Effector memory CD8-positive, alpha-beta T cell (primary cell): ENCODE measurements around the gene XAB2.

ENCODE experiments used
- ATAC-seq: fragments of 150-1000 bp; cut with Tn5 transposase; replicated peaks from 2 replicates; pipeline ENCODE4 v1.10.0; 2021; ENCODE audit warnings: mild to moderate bottlenecking, moderate library complexity
- DNase-seq, 3 experiments: peaks; one replicate each; pipeline ENCODE4 v3.0.0; 2021
- H3K27ac Mint-ChIP-seq, 2 donors: one replicate each; pipeline ENCODE4 v1.8.0; 2022; ENCODE audit warnings: mild to moderate bottlenecking in 2 of 2, mixed read lengths in 2 of 2, moderate library complexity in 2 of 2
- H3K27me3 Mint-ChIP-seq, 2 donors: one replicate each; pipeline ENCODE4 v1.8.0; 2022; ENCODE audit warnings: mixed read lengths in 2 of 2
- H3K36me3 Mint-ChIP-seq: one replicate; pipeline ENCODE4 v1.8.0; 2022; ENCODE audit warnings: mild to moderate bottlenecking, moderate library complexity, mixed read lengths; ENCODE audit not compliant: insufficient read depth
- H3K4me1 Mint-ChIP-seq, 2 donors: one replicate each; pipeline ENCODE4 v1.8.0; 2022; ENCODE audit warnings: low read depth in 2 of 2, mixed read lengths in 2 of 2
- H3K4me3 Mint-ChIP-seq, 2 donors: one replicate each; pipeline ENCODE4 v1.8.0; 2022; ENCODE audit warnings: mild to moderate bottlenecking in 2 of 2, mixed read lengths in 2 of 2, moderate library complexity in 2 of 2
- H3K9me3 Mint-ChIP-seq, 2 donors: one replicate each; pipeline ENCODE4 v1.8.0; 2022; ENCODE audit warnings: mixed read lengths in 2 of 2
- total RNA-seq, 9 experiments: gene quantifications; one replicate each; lab custom pipeline; 2026; lab: John Stamatoyannopoulos, UW

XAB2 gene
- total RNA-seq = 68.7 to 122 (median 82.5) reads per million in 9 experiments

GRCh38 chr19:7629347-7630054 lies at the start of gene XAB2, which contains the start of gene PET100:
Gene XAB2 (minus strand): TSS chr19:7629545. CDS start chr19:7629527, 18 bp downstream.
Gene PET100 (plus strand): TSS chr19:7629793. CDS start chr19:7629834, 41 bp downstream.
- H3K4me1 Mint-ChIP-seq = peaks cover 31 to 32% of the 10 kb centered on the region in 2 donors
- H3K4me3 Mint-ChIP-seq = peak within 1 kb of the TSS; percentile 94 to 95
- H3K9me3 Mint-ChIP-seq = no peaks in the 10 kb centered on the region
- DNase-seq = peak; percentile 92 to 96 (median 94)
- peaks cover 63% of the 10 kb centered on the region for H3K36me3 Mint-ChIP-seq
- peak within 1 kb of the TSS; percentile 99 to 100 for H3K27ac Mint-ChIP-seq
- H3K27me3 Mint-ChIP-seq = no peaks in the 10 kb centered on the region
- ATAC-seq = peak; percentile 98

- no peak for DNase-seq
- H3K27me3 Mint-ChIP-seq = peaks cover 49 to 63% of the 10 kb centered on the region in 2 donors
- peak overlapping the region in 1 of 2 donors; percentile 57 for H3K27ac Mint-ChIP-seq
- no peaks in the 10 kb centered on the region for H3K9me3 Mint-ChIP-seq
- peaks cover 27 to 40% of the 10 kb centered on the region in 2 donors for H3K4me1 Mint-ChIP-seq
- peaks cover 33% of the 10 kb centered on the region for H3K36me3 Mint-ChIP-seq
- H3K4me3 Mint-ChIP-seq = no peak overlapping the region
- no peak for ATAC-seq
Observed at GRCh38 chr19:7677669-7678311, 48.4 kb upstream of the XAB2 start.

DNA sequence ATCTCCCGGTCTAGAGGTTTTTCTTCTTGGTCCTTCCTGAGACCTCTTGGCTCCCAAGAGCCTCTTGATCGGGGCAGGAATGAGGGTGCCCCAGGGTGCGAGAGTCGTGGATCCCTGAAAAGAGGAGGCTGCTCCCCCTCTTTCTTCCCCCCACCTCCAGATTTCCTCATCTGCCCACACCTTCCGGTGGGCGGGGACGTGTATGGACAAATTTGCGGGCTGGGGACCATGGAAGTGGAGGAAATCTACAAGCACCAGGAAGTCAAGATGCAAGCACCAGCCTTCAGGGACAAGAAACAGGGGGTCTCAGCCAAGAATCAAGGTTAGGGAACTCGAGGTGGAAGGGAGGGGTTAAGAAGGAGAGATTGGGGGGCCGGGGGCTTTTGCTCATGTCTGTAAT lies 47.5 kb upstream of the XAB2 start, which contains the start of gene MCEMP1:
Gene MCEMP1 (plus strand): TSS at position 237 of the 400 bp plus-strand sequence. CDS start 31 bp downstream, at position 268.
- peaks cover 52 to 72% of the 10 kb centered on the region in 2 donors for H3K27me3 Mint-ChIP-seq
- ATAC-seq = no peak
- no peak for DNase-seq
- H3K9me3 Mint-ChIP-seq = no peaks in the 10 kb centered on the region
- H3K36me3 Mint-ChIP-seq = peaks cover 28% of the 10 kb centered on the region
- H3K4me3 Mint-ChIP-seq = peak within 1 kb of the TSS in 1 of 2 donors; percentile 43
- H3K4me1 Mint-ChIP-seq = peaks cover 22 to 35% of the 10 kb centered on the region in 2 donors
- H3K27ac Mint-ChIP-seq = peak within 1 kb of the TSS in 1 of 2 donors; percentile 57

DNA sequence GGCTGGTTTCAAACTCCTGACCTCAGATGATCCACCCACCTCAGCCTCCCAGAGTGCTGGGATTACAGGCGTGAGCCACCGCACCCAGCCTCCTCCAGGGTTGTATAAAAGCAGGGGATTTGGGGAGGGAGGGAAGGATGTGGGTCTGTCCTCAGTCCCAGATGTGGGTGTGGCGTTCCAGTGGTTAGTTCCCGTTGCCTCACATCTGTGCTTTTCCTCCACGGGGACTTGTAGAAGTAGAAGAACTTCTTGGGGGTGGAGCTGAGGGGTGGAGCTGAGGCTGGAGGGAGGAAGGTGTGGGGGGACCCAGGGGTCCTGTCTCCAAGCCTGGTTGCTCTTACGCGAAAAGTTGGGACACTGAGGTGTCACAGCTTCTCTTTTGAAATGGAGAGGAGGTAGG lies 47.0 kb upstream of the XAB2 start:
- Mint-ChIP-seq H3K36me3 (peaks cover 24% of the 10 kb centered on the region), H3K27me3 (peaks cover 57 to 77% of the 10 kb centered on the region in 2 donors), H3K27ac (no peak overlapping the region), H3K4me3 (peak overlapping the region in 1 of 2 donors; percentile 43), H3K4me1 (peaks cover 17 to 31% of the 10 kb centered on the region in 2 donors), H3K9me3 (no peaks in the 10 kb centered on the region)
- DNase-seq (no peak), ATAC-seq (no peak)

DNA sequence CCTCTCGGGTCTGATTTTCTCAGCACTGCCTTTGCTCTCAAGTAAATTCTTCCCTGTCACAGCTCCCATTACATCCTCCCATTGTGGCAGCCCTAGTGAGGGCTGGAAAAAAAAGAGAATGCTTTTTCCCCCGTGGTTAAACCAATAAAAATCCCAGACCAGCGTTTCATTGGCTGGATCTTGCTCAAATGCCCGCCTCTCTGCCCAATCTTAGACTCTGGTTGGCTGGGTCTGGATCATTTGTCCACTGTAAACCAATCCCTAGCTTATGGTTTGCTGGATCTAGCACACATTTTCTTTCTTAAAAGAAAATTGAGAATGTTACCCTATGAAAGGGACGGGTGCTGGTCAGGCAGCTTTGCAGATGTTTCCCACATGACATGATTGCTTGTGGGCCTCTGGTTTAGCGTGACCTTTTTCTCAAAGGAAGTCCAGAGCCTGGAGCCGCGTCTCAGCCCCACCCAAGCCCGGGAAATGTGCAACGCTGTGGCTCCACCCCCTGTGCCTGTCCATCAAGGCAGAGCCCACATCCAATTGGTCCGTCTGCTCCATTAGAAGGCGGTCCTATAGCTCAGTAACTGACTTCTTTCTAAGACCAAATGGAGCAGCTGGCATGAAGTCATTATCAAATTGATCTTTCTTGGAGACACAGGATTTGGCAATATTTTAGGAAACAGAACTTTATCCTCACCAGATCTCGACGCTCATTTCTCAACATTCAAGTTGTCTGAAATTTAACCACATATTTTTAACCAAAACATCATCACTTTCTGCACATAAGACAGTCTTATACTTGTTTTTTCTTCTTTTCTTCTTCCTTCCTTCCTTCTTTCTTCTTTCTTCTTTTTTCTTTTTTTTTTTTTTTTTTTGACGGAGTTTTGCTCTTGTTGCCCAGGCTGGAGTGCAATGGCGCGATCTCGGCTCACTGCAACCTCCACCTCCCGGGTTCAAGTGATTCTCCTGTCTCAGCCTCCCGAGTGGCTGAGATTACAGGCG lies 45.0 kb upstream of the XAB2 start:
- Mint-ChIP-seq H3K4me1 (peaks cover 10 to 28% of the 10 kb centered on the region in 2 donors), H3K9me3 (no peaks in the 10 kb centered on the region), H3K4me3 (no peak overlapping the region), H3K27me3 (peaks cover 74 to 93% of the 10 kb centered on the region in 2 donors), H3K27ac (no peak overlapping the region), H3K36me3 (peaks cover 3% of the 10 kb centered on the region)
- DNase-seq (no peak), ATAC-seq (no peak)

GRCh38 chr19:7672522-7672921 lies 43.2 kb upstream of the XAB2 start:
- ATAC-seq = no peak
- no peak for DNase-seq
- no peak overlapping the region for H3K4me3 Mint-ChIP-seq
- H3K36me3 Mint-ChIP-seq = peaks cover 1% of the 10 kb centered on the region
- no peak overlapping the region for H3K27ac Mint-ChIP-seq
- H3K9me3 Mint-ChIP-seq = no peaks in the 10 kb centered on the region
- H3K27me3 Mint-ChIP-seq = peaks cover 66 to 86% of the 10 kb centered on the region in 2 donors
- H3K4me1 Mint-ChIP-seq = peaks cover 5 to 19% of the 10 kb centered on the region in 2 donors

- Mint-ChIP-seq H3K4me3 (peak overlapping the region in 1 of 2 donors; percentile 19), H3K9me3 (no peaks in the 10 kb centered on the region), H3K36me3 (peaks cover 7% of the 10 kb centered on the region), H3K27ac (peak overlapping the region in 1 of 2 donors; percentile 44), H3K27me3 (peaks cover 62 to 85% of the 10 kb centered on the region in 2 donors), H3K4me1 (peaks cover 5 to 11% of the 10 kb centered on the region in 2 donors)
- DNase-seq (no peak), ATAC-seq (peak; percentile 26)
Observed at GRCh38 chr19:7670790-7671189, 41.4 kb upstream of the XAB2 start.

GRCh38 chr19:7670150-7670783 lies 40.9 kb upstream of the XAB2 start:
- H3K27ac Mint-ChIP-seq = no peak overlapping the region
- H3K9me3 Mint-ChIP-seq = no peaks in the 10 kb centered on the region
- ATAC-seq (peak; percentile 72), DNase-seq (no peak)
- H3K36me3 Mint-ChIP-seq = peaks cover 7% of the 10 kb centered on the region
- peaks cover 64 to 81% of the 10 kb centered on the region in 2 donors for H3K27me3 Mint-ChIP-seq
- peak overlapping the region in 1 of 2 donors; percentile 19 for H3K4me3 Mint-ChIP-seq
- H3K4me1 Mint-ChIP-seq = peaks cover 5 to 11% of the 10 kb centered on the region in 2 donors

DNA sequence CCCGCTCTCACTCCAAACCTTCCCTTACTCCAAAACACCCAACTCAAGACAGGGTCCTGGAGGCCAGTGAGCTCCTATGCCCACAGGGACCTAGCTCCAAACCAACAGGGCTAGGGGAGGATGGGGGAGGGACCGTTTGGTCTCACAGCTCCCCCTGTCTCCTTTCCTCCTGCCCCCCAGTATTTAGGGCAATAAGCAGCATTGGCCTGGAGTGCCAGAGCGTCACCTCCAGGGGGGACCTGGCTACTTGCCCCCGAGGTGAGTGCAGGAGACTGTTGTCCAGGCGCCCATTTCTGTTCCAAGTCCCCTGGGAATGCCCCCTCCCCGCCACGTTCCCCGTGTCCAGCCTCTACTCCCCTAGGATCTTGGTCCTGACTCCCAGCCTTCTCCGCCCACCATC lies 40.3 kb upstream of the XAB2 start:
- H3K4me1 Mint-ChIP-seq = peaks cover 5 to 11% of the 10 kb centered on the region in 2 donors
- ATAC-seq (no peak), DNase-seq (no peak)
- H3K36me3 Mint-ChIP-seq = peaks cover 7% of the 10 kb centered on the region
- no peaks in the 10 kb centered on the region for H3K9me3 Mint-ChIP-seq
- no peak overlapping the region for H3K27ac Mint-ChIP-seq
- H3K4me3 Mint-ChIP-seq = no peak overlapping the region
- H3K27me3 Mint-ChIP-seq = peaks cover 64 to 81% of the 10 kb centered on the region in 2 donors

DNA sequence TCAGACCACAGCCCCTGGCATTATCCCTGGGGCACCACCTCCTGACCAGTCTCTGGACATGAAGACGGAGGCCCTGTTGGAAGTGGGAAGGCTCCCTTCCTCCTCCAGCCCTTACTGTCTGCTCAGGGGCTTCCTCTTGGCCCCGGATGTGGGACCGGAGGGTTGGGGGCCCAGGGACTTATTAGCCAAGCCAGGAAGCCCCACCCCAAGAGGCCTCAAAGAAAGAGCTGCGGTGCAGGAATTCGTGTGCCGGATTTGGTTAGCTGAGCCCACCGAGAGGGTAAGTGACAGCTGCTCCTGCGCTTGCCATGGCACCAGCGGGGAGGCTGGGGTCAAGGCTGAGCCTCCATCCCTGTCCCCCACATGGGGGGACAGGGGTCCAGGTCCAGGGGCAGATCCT lies 39.5 kb upstream of the XAB2 start, which contains the start of gene RETN:
Gene RETN (plus strand): TSS at position 208 of the 400 bp plus-strand sequence. CDS start 278 bp downstream, outside the sequence.
- H3K9me3 Mint-ChIP-seq = no peaks in the 10 kb centered on the region
- H3K36me3 Mint-ChIP-seq = peaks cover 7% of the 10 kb centered on the region
- ATAC-seq (no peak), DNase-seq (no peak)
- H3K4me3 Mint-ChIP-seq = no peak within 1 kb of the TSS
- no peak within 1 kb of the TSS for H3K27ac Mint-ChIP-seq
- H3K27me3 Mint-ChIP-seq = peaks cover 56 to 74% of the 10 kb centered on the region in 2 donors
- H3K4me1 Mint-ChIP-seq = peaks cover 5 to 11% of the 10 kb centered on the region in 2 donors

DNA sequence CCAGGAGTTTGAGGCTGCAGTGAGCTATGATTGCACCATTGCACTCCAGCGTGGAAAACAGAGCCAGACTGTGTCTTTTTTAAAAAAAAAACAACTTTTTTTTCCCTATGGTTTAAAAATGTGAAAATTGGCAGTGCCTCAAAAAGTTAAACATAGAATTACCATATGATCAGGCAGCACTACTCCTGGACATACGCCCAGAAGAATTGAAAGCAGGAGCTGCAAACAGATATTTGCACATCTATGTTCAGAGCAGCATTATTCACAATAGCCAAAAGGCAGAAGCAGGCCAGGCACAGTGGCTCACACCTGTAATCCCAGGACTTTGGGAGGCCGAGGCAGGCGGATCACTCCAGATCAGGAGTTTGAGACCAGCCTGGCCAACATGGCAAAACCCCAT lies 35.7 kb upstream of the XAB2 start:
- Mint-ChIP-seq H3K4me1 (peaks cover under 1 to 3% of the 10 kb centered on the region in 2 donors), H3K27me3 (peaks cover 27 to 45% of the 10 kb centered on the region in 2 donors), H3K36me3 (peaks cover 7% of the 10 kb centered on the region), H3K9me3 (no peaks in the 10 kb centered on the region), H3K27ac (no peak overlapping the region), H3K4me3 (no peak overlapping the region)
- no peak for DNase-seq
- no peak for ATAC-seq

DNA sequence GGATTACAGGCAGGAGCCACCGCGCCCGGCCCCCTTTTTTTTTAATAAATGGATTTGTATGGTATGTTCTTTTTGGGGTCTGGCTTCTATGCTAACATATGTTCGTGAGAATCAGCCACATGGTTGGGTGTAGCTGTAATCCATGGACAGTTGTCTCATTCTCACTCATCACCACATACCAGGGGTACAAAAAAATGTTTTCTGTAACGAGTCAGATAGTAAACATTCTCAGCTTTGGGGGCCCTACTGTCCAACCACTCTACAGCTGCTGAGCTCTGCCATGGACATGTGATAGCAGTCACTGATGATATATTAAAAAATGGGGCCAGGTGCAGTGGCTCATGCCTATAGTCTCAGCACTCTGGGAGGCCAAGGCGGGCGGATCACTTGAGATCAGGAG lies 34.4 kb upstream of the XAB2 start:
- Mint-ChIP-seq H3K27ac (no peak overlapping the region), H3K9me3 (no peaks in the 10 kb centered on the region), H3K4me3 (no peak overlapping the region), H3K4me1 (no peaks in the 10 kb centered on the region), H3K36me3 (peaks cover 9% of the 10 kb centered on the region), H3K27me3 (peaks cover 18 to 32% of the 10 kb centered on the region in 2 donors)
- no peak for DNase-seq
- no peak for ATAC-seq
